WTC11 (cell line): ENCODE measurements around the gene PZP.

Source experiments
- CTCF ChIP-seq: fragments of 200-600 bp; IDR thresholded peaks from 2 replicates; pipeline ENCODE4 v1.8.0; 2022; ENCODE audit warnings: antibody characterized with exemption
- ETV6 ChIP-seq: sonication (generic); formaldehyde crosslinking; IDR thresholded peaks from 2 replicates; pipeline ENCODE4 v1.8.1; 2022; ENCODE audit warnings: mild to moderate bottlenecking, missing genetic modification reagents
- JUN ChIP-seq: sonication (generic); formaldehyde crosslinking; IDR thresholded peaks from 2 replicates; pipeline ENCODE4 v1.8.0; 2023; ENCODE audit warnings: mild to moderate bottlenecking, missing genetic modification reagents
- SP1 ChIP-seq: sonication (generic); formaldehyde crosslinking; conservative IDR thresholded peaks from 2 replicates; pipeline ENCODE4 v1.8.1; 2022; ENCODE audit warnings: missing genetic modification reagents
- USF2 ChIP-seq: sonication (generic); formaldehyde crosslinking; IDR thresholded peaks from 2 replicates; pipeline ENCODE4 v1.8.1; 2023; ENCODE audit warnings: mild to moderate bottlenecking, missing genetic modification reagents, moderate library complexity
- ZNF138 ChIP-seq: sonication (generic); formaldehyde crosslinking; conservative IDR thresholded peaks from 2 replicates; pipeline ENCODE4 v1.8.1; 2022; ENCODE audit warnings: mild to moderate bottlenecking, moderate library complexity, missing genetic modification reagents
- TF ChIP-seq, protein P1 (sequence below): fragments of 250-450 bp; sonication (Bioruptor Pico); IDR thresholded peaks from 2 replicates; pipeline ENCODE4 v2.1.2; 2022; ENCODE audit warnings: mild to moderate bottlenecking, moderate library complexity

DNA sequence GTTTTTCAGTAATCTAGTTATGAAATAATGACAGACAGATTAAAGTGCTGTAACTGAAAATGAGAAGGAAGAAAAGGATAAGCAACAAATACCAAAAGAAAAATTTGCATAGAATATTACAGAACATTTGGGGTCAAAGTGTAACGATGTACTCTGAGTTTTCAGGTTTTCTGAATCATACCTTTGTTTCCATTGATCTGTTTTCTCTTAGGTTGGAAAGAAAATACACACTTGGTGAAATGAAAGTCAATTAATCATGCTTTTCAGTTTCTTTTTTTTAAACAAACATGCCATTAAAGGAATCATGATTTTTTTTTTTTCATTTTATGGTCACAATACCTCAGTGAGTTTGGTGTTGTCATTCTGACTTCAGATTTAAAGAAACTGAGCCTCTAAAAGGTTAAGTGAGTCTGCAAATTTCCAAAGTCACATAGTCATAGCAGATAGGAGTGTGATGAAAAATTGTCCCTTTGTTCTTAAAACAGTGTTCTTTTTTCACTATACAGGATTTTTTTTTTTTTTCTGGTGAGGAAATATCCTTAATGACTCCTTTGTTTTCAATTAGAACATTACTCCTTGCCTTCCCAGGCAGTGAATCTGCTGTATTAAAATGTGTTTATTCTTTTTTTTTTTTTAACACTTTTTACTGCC is 35.9 kb upstream of the PZP start:
- TF ChIP-seq SP1 (no peak), ETV6 (CRISPR knock-in tag) (no peak), CTCF (no peak), ZNF138 (CRISPR knock-in tag) (no peak), USF2 (no peak), JUN (CRISPR knock-in tag) (no peak)
- TF ChIP-seq, protein P1, sequence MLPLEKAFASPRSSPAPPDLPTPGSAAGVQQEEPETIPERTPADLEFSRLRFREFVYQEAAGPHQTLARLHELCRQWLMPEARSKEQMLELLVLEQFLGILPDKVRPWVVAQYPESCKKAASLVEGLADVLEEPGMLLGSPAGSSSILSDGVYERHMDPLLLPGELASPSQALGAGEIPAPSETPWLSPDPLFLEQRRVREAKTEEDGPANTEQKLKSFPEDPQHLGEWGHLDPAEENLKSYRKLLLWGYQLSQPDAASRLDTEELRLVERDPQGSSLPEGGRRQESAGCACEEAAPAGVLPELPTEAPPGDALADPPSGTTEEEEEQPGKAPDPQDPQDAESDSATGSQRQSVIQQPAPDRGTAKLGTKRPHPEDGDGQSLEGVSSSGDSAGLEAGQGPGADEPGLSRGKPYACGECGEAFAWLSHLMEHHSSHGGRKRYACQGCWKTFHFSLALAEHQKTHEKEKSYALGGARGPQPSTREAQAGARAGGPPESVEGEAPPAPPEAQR (CRISPR knock-in tag): no peak
